RWPE2 (cell line): ENCODE measurements around the gene PRR7.

Experiments used
- ATAC-seq: fragments of 200-7000 bp; cut with Tn5 transposase; 3 replicates; pipeline ENCODE4 v1.9.1; 2021; ENCODE audit warnings: low read depth
- DNase-seq: peaks from one replicate; pipeline ENCODE4 v3.0.0-alpha.2; 2020; ENCODE audit warnings: low spot score
- H3K27ac ChIP-seq: fragments of 450-650 bp; 2 replicates; pipeline ENCODE4 v1.5.1; 2017; ENCODE audit warnings: mild to moderate bottlenecking; ENCODE audit not compliant: poor library complexity, severe bottlenecking
- H3K27me3 ChIP-seq: fragments of 250-450 bp; sonication (Bioruptor Pico); 2 replicates; pipeline ENCODE4 v1.5.1; 2021; ENCODE audit warnings: mild to moderate bottlenecking, moderate library complexity; ENCODE audit not compliant: insufficient read depth, poor library complexity, severe bottlenecking
- H3K36me3 ChIP-seq: fragments of 250-450 bp; sonication (Bioruptor Pico); 2 replicates; pipeline ENCODE4 v1.5.1; 2020; ENCODE audit warnings: low read depth, mild to moderate bottlenecking, moderate library complexity
- H3K4me1 ChIP-seq: fragments of 250-450 bp; sonication (Bioruptor Pico); 2 replicates; pipeline ENCODE4 v1.5.1; 2021; ENCODE audit warnings: mild to moderate bottlenecking, moderate library complexity; ENCODE audit not compliant: insufficient read depth, poor library complexity, severe bottlenecking
- H3K4me3 ChIP-seq: fragments of 250-450 bp; sonication (Bioruptor Pico); 2 replicates; pipeline ENCODE4 v1.5.1; 2021; ENCODE audit warnings: mild to moderate bottlenecking, moderate library complexity; ENCODE audit not compliant: severe bottlenecking
- H3K9me3 ChIP-seq: fragments of 250-450 bp; sonication (Bioruptor Pico); 2 replicates; pipeline ENCODE4 v1.5.1; 2021; ENCODE audit warnings: mild to moderate bottlenecking, moderate library complexity; ENCODE audit not compliant: severe bottlenecking
- TF ChIP-seq, protein P1 (sequence below): fragments of 450-650 bp; IDR thresholded peaks from one replicate; pipeline ENCODE4 v1.5.1; 2017; ENCODE audit warnings: mild to moderate bottlenecking, moderate library complexity; ENCODE audit not compliant: poor library complexity, severe bottlenecking

Gene PRR7

DNA sequence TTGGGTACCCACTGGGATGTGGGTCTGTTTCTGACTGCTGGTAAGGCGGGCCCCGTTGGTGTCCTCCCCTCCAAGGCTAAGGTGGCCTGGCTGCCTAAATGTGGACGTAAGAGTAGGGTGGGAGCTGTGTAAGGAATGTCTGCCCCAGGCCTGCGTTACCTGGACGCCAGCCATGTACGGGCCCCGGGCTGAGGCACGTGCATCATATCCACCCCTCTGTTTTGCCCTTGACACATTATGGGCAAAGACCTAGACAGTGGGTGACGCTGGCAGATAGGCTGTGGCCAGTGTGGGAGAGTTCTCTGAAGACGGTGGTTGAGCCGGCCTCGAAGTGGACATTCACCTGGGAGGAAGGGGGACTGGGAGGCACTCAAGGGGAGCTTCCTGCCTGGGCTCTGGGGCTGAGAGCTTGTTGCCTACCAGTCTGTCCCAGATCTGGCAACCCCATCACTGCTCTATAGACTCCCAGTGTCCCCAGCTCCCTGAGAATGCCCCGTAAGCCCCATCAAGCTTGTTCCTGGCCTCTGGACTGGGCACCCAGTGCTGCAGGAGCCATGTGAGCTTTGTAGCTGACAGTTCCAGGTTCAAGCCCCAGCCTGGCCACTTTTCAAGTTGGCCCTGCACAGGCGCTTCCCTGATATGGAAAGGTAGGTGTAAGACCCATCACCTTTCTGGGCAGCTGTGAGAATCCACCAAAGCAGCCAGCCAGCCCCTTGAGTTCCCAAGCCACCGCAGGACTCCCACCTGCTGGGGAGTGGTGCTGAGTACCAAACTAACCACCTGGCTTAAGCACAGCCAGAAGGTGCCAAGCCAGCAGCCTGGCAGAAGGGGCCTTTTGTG lies 3.2 kb upstream of the PRR7 start:
- Histone ChIP-seq H3K4me3 (no peak overlapping the region), H3K4me1 (peaks cover 4% of the 10 kb centered on the region), H3K27me3 (no peaks in the 10 kb centered on the region), H3K36me3 (no peaks in the 10 kb centered on the region; the same call in 1 of the 2 replicates), H3K27ac (peak overlapping the region; percentile 0), H3K9me3 (no peaks in the 10 kb centered on the region)
- ATAC-seq = no peak
- TF ChIP-seq, protein P1, sequence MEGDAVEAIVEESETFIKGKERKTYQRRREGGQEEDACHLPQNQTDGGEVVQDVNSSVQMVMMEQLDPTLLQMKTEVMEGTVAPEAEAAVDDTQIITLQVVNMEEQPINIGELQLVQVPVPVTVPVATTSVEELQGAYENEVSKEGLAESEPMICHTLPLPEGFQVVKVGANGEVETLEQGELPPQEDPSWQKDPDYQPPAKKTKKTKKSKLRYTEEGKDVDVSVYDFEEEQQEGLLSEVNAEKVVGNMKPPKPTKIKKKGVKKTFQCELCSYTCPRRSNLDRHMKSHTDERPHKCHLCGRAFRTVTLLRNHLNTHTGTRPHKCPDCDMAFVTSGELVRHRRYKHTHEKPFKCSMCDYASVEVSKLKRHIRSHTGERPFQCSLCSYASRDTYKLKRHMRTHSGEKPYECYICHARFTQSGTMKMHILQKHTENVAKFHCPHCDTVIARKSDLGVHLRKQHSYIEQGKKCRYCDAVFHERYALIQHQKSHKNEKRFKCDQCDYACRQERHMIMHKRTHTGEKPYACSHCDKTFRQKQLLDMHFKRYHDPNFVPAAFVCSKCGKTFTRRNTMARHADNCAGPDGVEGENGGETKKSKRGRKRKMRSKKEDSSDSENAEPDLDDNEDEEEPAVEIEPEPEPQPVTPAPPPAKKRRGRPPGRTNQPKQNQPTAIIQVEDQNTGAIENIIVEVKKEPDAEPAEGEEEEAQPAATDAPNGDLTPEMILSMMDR = no peak
- no peak for DNase-seq

- TF ChIP-seq, protein P1 = no peak
- Histone ChIP-seq H3K27ac (no peak overlapping the region), H3K36me3 (no peaks in the 10 kb centered on the region), H3K27me3 (no peaks in the 10 kb centered on the region), H3K4me1 (peaks cover 9% of the 10 kb centered on the region), H3K4me3 (no peak overlapping the region), H3K9me3 (no peaks in the 10 kb centered on the region)
- DNase-seq = no peak
- ATAC-seq = no peak
These were observed 2.2 kb upstream of the PRR7 start for GRCh38 chr5:177444106-177445051.

GRCh38 chr5:177445052-177445916 lies 1.3 kb upstream of the PRR7 start:
- H3K4me1 ChIP-seq = peaks cover 9% of the 10 kb centered on the region
- no peak overlapping the region for H3K27ac ChIP-seq
- TF ChIP-seq, protein P1 = no peak
- ATAC-seq (no peak), DNase-seq (no peak)
- no peak overlapping the region for H3K4me3 ChIP-seq
- no peaks in the 10 kb centered on the region for H3K9me3 ChIP-seq
- H3K27me3 ChIP-seq = no peaks in the 10 kb centered on the region
- no peaks in the 10 kb centered on the region for H3K36me3 ChIP-seq

DNA sequence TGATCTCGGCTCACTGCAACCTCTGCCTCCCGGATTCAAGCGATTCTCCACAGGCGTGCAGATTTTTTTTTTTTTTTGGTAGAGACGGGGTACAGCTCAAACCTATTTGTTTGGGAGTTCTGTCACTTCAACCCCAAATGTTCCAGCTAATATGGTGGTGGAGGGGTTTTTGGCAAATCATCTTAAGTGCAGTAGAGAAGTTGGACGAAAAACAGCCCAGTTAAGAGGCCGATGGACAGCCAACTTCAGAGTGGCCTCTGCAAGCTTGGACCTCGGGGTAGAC lies 756 bp upstream of the PRR7 start:
- peaks cover 9% of the 10 kb centered on the region for H3K4me1 ChIP-seq
- H3K36me3 ChIP-seq = no peaks in the 10 kb centered on the region
- peak overlapping the region; percentile 83 for H3K27ac ChIP-seq
- H3K27me3 ChIP-seq = no peaks in the 10 kb centered on the region
- H3K9me3 ChIP-seq = no peaks in the 10 kb centered on the region
- no peak for DNase-seq
- no peak for ATAC-seq
- no peak overlapping the region for H3K4me3 ChIP-seq
- TF ChIP-seq, protein P1 = no peak
